Upper lobe of left lung (tissue), 4 donors: ENCODE data around the gene NCAPG2.

Source experiments
- CTCF ChIP-seq, 6 experiments: fragments of 450-650 bp in 4 of 6; fragments of 200-600 bp in 2 of 6; sonication (generic) in 2 of 6; IDR thresholded peaks; one replicate each; pipeline ENCODE4 v1.5.1; 2016 to 2019; ENCODE audit warnings: antibody characterized with exemption in 6 of 6
- EP300 ChIP-seq, 4 donors: sonication (generic); formaldehyde crosslinking; IDR thresholded peaks; one replicate each; pipeline ENCODE4 v1.5.1; 2017; ENCODE audit warnings: antibody characterized with exemption in 4 of 4, control low read depth in 2 of 4
- POLR2A ChIP-seq, 4 donors: fragments of 450-650 bp; IDR thresholded peaks; one replicate each; pipeline ENCODE4 v1.5.1; 2016 to 2017; ENCODE audit warnings: antibody characterized with exemption in 4 of 4, mild to moderate bottlenecking in 2 of 4
- POLR2AphosphoS5 ChIP-seq, 2 donors: sonication (generic); formaldehyde crosslinking; IDR thresholded peaks; one replicate each; pipeline ENCODE4 v1.5.1; 2017; ENCODE audit warnings: antibody characterized with exemption in 2 of 2

DNA sequence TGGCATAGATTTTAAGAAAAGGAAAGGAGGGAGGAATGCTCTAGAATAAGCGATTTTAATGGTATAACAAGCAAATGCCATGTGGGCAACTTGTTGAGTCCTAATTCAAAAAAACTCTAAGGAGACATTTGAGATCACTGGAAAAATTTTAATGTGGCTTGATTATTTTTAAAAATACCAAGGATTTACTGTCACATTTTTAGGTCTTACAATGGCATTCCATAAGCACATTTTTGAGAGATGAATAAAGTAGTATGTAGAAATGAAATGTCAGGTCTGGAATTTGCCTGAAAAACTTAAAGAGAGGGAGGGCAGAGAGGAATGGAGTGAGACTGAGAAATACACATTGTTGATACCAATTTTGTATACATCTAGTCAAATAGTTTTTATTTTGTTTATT lies 20.3 kb downstream of the NCAPG2 start:
- TF ChIP-seq CTCF (IDR thresholded peaks at IDR 0.05) (no peak), POLR2A (IDR thresholded peaks at IDR 0.05) (no peak), POLR2AphosphoS5 (IDR thresholded peaks at IDR 0.05) (no peak), EP300 (IDR thresholded peaks at IDR 0.05) (no peak)
